HCT116 (cell line): ENCODE results near the gene KCTD1.

Source experiments
- CEBPB ChIP-seq: IDR thresholded peaks from 2 replicates; pipeline ENCODE4 v1.6.1; 2012; ENCODE audit warnings: low read depth
- EZH2 ChIP-seq: fragments of 200-600 bp; sonication (generic); IDR thresholded peaks from 2 replicates; pipeline ENCODE4 v1.6.1; 2017; ENCODE audit warnings: antibody characterized with exemption, mixed run types
- EZH2phosphoT487 ChIP-seq: fragments of 200-600 bp; IDR thresholded peaks from 2 replicates; pipeline ENCODE4 v1.6.1; 2018; ENCODE audit warnings: antibody characterized with exemption, borderline replicate concordance
- FOSL1 ChIP-seq: IDR thresholded peaks from 2 replicates; pipeline ENCODE4 v1.6.1; 2012; ENCODE audit warnings: low read depth
- JUND ChIP-seq: IDR thresholded peaks from 2 replicates; pipeline ENCODE4 v1.6.1; 2012
- MAX ChIP-seq: IDR thresholded peaks from 2 replicates; pipeline ENCODE4 v1.6.1; 2012
- POLR2A ChIP-seq: IDR thresholded peaks from 2 replicates; pipeline ENCODE4 v1.7.0; 2011; ENCODE audit warnings: borderline replicate concordance; ENCODE audit not compliant: insufficient read depth, insufficient read length; ENCODE audit errors: extremely low read depth
- POLR2AphosphoS5 ChIP-seq: IDR thresholded peaks from 2 replicates; pipeline ENCODE4 v1.6.1; 2011; ENCODE audit warnings: mild to moderate bottlenecking, low read depth, low read length, moderate library complexity
- REST ChIP-seq: IDR thresholded peaks from 2 replicates; pipeline ENCODE4 v1.6.1; 2012; ENCODE audit warnings: low read depth
- SRF ChIP-seq: IDR thresholded peaks from 2 replicates; pipeline ENCODE4 v1.6.1; 2012; ENCODE audit warnings: low read depth
- YY1 ChIP-seq: IDR thresholded peaks from 2 replicates; pipeline ENCODE4 v1.6.1; 2011; ENCODE audit warnings: low read length, low read depth, moderate library complexity, mild to moderate bottlenecking; ENCODE audit not compliant: insufficient replicate concordance; ENCODE audit errors: extremely low read depth
- ZNF274 ChIP-seq: fragments of 200-500 bp; sonication (Bioruptor generic); IDR thresholded peaks from 2 replicates; pipeline ENCODE4 v1.6.1; 2014; ENCODE audit warnings: mild to moderate bottlenecking, low read depth, low read length, inconsistent platforms
- TF ChIP-seq, protein P1 (sequence below), 3 experiments: fragments of 200-600 bp in 1 of 3; sonication (generic) in 1 of 3; IDR thresholded peaks in 2 of 3; conservative IDR thresholded peaks in 1 of 3; 2 replicates each; pipeline ENCODE4 v1.5.1; 2012 to 2017; ENCODE audit warnings: low read depth in 2 of 3, low read length in 2 of 3, antibody characterized with exemption in 1 of 3, borderline replicate concordance in 1 of 3, control low read depth in 1 of 3, mild to moderate bottlenecking in 1 of 3, mixed read lengths in 1 of 3, mixed run types in 1 of 3, moderate library complexity in 1 of 3; ENCODE audit not compliant: insufficient read depth in 1 of 3
- TF ChIP-seq, protein P2 (sequence below): IDR thresholded peaks from 2 replicates; pipeline ENCODE4 v1.6.1; 2011; ENCODE audit warnings: mild to moderate bottlenecking, low read length, moderate library complexity; ENCODE audit not compliant: insufficient replicate concordance; ENCODE audit errors: extremely low read depth

GRCh38 chr18:26470011-26470637 lies 78.2 kb downstream of the KCTD1 start:
- TF ChIP-seq, protein P1, sequence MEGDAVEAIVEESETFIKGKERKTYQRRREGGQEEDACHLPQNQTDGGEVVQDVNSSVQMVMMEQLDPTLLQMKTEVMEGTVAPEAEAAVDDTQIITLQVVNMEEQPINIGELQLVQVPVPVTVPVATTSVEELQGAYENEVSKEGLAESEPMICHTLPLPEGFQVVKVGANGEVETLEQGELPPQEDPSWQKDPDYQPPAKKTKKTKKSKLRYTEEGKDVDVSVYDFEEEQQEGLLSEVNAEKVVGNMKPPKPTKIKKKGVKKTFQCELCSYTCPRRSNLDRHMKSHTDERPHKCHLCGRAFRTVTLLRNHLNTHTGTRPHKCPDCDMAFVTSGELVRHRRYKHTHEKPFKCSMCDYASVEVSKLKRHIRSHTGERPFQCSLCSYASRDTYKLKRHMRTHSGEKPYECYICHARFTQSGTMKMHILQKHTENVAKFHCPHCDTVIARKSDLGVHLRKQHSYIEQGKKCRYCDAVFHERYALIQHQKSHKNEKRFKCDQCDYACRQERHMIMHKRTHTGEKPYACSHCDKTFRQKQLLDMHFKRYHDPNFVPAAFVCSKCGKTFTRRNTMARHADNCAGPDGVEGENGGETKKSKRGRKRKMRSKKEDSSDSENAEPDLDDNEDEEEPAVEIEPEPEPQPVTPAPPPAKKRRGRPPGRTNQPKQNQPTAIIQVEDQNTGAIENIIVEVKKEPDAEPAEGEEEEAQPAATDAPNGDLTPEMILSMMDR (IDR thresholded peaks at IDR 0.05 in 2 of 3, conservative IDR thresholded peaks at IDR 0.05 in 1 of 3; ENCODE audit: borderline replicate concordance in 1 of 3, insufficient read depth in 1 of 3, low read depth in 2 of 3, low read length in 2 of 3) = no peak
- TF ChIP-seq POLR2A (no peak), SRF (no peak), EZH2 (no peak), CEBPB (no peak), POLR2AphosphoS5 (no peak), JUND (no peak), FOSL1 (no peak), EZH2phosphoT487 (no peak), REST (no peak), MAX (no peak), YY1 (no peak), ZNF274 (no peak)
- TF ChIP-seq, protein P2, sequence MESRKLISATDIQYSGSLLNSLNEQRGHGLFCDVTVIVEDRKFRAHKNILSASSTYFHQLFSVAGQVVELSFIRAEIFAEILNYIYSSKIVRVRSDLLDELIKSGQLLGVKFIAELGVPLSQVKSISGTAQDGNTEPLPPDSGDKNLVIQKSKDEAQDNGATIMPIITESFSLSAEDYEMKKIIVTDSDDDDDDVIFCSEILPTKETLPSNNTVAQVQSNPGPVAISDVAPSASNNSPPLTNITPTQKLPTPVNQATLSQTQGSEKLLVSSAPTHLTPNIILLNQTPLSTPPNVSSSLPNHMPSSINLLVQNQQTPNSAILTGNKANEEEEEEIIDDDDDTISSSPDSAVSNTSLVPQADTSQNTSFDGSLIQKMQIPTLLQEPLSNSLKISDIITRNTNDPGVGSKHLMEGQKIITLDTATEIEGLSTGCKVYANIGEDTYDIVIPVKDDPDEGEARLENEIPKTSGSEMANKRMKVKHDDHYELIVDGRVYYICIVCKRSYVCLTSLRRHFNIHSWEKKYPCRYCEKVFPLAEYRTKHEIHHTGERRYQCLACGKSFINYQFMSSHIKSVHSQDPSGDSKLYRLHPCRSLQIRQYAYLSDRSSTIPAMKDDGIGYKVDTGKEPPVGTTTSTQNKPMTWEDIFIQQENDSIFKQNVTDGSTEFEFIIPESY = no peak
